DMS153 treated with DMSO at 0.1 percent for 48 hours (cell line): Measurements from ENCODE around the gene ALG12.

ENCODE experiments used
- DNase-seq: peaks from one replicate; lab custom pipeline; 2025; ENCODE audit not compliant: unreplicated experiment; lab: John Stamatoyannopoulos, UW

Gene ALG12

GRCh38 chr22:49892226-49892899 lies 25.9 kb downstream of the ALG12 start:
- no peak for DNase-seq

GRCh38 chr22:49889071-49889470 lies 29.2 kb downstream of the ALG12 start:
- no peak for DNase-seq

- DNase-seq = no peak
Observed at GRCh38 chr22:49887702-49888101, 30.5 kb downstream of the ALG12 start.

- no peak for DNase-seq
Observed at GRCh38 chr22:49887064-49887451, 31.2 kb downstream of the ALG12 start.

GRCh38 chr22:49886346-49887063 lies 31.7 kb downstream of the ALG12 start:
- no peak for DNase-seq

- no peak for DNase-seq
Observed at GRCh38 chr22:49885881-49886280, 32.4 kb downstream of the ALG12 start.

- DNase-seq = no peak
Observed at GRCh38 chr22:49885281-49885680, 33.0 kb downstream of the ALG12 start.

- DNase-seq = no peak
Observed at GRCh38 chr22:49884503-49885260, 33.6 kb downstream of the ALG12 start.

- DNase-seq = no peak
Observed at GRCh38 chr22:49884075-49884474, 34.2 kb downstream of the ALG12 start.

- no peak for DNase-seq
Observed at GRCh38 chr22:49883294-49883640, 35.0 kb downstream of the ALG12 start.

GRCh38 chr22:49882519-49883293 lies 35.5 kb downstream of the ALG12 start:
- no peak for DNase-seq

- no peak for DNase-seq
Observed at GRCh38 chr22:49881856-49882255, 36.4 kb downstream of the ALG12 start.

GRCh38 chr22:49880281-49880680 lies 38.0 kb downstream of the ALG12 start:
- DNase-seq = no peak

- no peak for DNase-seq
Observed at GRCh38 chr22:49879871-49880270, 38.4 kb downstream of the ALG12 start.

GRCh38 chr22:49878206-49878605 lies 40.0 kb downstream of the ALG12 start:
- no peak for DNase-seq

- DNase-seq = no peak
Observed at GRCh38 chr22:49877642-49878041, 40.6 kb downstream of the ALG12 start.

- no peak for DNase-seq
Observed at GRCh38 chr22:49873228-49873940, 44.9 kb downstream of the ALG12 start.

GRCh38 chr22:49872347-49872746 lies 45.9 kb downstream of the ALG12 start:
- DNase-seq = no peak

- DNase-seq = no peak
Observed at GRCh38 chr22:49871482-49871881, 46.8 kb downstream of the ALG12 start.

- DNase-seq = no peak
Observed at GRCh38 chr22:49869845-49870712, 48.2 kb downstream of the ALG12 start.
